ENCODE measurements around the gene SETD2.

- TF ChIP-seq CTCF (IDR thresholded peaks at IDR 0.05 in 4 of 5, conservative IDR thresholded peaks at IDR 0.05 in 1 of 5) (no peak), POLR2A (IDR thresholded peaks at IDR 0.05) (no peak)
Observed at GRCh38 chr3:47089630-47090029, 74.3 kb downstream of the SETD2 start.

Measured in gastrocnemius medialis (tissue), 4 donors.